NCI-H1105 treated with DMSO at 0.1 percent for 48 hours (cell line): Measurements from ENCODE around the gene APOLD1.
"Not testable (repeated sequence)": the region's sequence is repeated elsewhere in the genome, so short reads cannot be mapped to it uniquely, and the experiment has no call there.

ENCODE experiments used
- DNase-seq: peaks from one replicate; lab custom pipeline; 2025; lab: John Stamatoyannopoulos, UW

Gene APOLD1

DNA sequence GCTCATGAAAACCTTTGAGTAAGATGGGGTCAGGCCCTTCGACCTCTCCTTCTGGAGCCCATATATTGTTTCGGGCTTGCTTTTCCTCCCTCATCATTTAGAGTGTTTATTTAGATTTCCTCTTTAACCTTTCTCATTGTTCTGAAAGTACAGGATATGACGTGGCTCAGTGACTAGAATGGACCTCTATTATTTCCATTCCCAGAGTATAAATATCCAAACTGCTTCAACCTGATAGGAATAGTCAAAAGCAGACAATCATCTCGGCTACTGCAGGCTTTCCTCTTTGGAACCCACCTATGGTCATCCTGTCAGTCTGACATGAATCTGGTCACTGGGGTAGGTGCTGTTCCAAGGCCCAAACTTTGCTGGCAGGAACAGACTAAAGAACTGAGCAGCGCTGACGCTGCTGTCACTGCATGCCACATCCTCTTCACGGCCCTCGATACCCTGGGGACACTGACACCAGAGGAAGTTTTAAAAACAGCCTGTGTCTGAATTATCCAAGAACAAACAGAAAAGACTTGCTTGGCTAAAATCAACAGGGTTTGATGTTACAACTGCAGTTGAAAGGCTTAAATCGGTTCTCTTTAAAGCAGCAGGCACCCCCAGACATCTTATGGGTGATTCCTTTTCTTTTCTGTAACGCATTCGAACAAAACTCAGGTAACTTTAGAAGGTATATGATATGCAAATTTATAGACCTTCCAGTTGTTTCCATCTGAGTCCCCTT, 22.7 kb downstream of the APOLD1 start:
- DNase-seq: no peak

DNA sequence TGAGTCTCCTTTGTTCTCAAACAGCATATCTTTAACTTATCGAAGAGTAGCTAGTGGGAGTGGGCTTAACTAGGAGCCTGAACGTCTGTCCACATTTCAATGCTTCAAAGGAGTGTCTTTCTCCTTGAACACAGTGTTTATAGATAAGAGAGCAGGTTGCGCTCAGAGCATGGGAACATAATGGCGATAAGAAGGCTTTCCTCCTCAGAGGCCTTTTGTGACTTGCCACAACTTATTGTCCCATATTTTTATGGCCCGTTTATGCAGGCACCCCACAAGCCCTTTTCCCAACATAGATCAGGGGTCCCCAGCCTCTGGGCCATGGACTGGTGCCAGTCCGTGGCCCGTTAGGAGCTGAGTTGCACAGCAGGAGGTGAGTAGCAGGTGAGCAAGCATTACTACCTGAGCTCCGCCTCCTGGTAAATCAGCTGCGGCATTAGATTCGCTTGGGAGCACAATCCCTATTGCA, 25.1 kb downstream of the APOLD1 start:
- DNase-seq: no peak

DNA sequence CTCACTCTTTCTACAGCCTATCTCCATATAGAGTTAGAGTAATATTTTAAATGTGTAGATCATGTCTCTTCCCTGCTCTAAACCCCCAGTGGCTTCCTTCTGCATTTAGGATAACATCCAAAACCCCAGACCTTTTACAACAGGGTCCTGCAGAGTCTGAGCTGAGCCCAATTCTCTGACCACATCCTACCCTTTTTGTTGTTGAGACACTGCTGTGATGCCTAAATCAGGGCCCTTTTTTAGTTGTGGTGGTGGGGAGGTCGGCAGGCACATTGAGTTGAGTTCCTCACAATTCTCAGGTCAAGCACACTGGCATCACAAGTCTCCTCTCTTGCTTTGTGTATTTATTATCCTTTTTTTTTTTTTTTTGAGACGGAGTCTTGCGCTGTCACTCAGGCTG, 25.9 kb downstream of the APOLD1 start:
- DNase-seq: no peak

DNA sequence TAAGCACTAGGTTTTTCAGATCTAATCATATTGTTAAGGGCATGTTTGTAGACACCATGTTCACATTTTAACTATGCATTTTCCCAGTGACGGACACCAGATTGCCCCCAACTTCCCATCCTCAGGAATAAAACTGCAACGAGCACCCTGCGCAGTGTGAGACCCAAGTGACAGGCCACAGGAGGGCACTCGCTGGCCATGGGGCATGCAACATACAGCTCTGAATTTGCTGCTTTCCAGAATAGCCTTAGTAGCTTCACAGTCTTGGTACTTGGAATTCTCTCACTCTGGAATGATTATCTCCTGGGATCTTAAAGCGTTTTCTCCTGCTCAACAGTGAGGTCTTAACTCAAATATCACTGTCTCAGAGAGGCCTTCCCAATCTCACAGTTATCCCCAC, 26.7 kb downstream of the APOLD1 start:
- no peak for DNase-seq

DNA sequence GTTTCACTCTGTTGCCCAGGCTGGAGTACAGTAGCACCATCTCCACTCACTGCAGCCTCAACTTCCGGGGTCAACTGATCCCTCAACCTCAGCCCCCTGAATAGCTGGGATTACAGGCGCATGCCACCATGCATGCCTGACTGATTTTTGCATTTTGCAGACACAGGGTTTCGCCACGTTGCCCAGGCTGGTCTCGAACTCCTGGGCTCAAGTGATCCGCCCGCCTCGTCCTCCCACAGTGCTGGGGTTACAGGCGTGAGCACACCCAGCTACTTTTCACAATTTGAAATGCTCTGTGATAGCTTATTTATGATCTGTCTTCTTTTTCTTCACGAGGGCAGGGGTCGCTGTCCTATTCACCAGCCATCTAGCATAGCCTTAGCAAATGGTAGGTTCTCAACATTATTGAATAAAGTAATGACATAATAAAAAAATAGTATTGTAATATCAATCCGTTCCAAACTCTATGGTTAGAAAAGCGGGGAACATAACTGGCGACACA, 27.2 kb downstream of the APOLD1 start:
- DNase-seq: no peak

DNA sequence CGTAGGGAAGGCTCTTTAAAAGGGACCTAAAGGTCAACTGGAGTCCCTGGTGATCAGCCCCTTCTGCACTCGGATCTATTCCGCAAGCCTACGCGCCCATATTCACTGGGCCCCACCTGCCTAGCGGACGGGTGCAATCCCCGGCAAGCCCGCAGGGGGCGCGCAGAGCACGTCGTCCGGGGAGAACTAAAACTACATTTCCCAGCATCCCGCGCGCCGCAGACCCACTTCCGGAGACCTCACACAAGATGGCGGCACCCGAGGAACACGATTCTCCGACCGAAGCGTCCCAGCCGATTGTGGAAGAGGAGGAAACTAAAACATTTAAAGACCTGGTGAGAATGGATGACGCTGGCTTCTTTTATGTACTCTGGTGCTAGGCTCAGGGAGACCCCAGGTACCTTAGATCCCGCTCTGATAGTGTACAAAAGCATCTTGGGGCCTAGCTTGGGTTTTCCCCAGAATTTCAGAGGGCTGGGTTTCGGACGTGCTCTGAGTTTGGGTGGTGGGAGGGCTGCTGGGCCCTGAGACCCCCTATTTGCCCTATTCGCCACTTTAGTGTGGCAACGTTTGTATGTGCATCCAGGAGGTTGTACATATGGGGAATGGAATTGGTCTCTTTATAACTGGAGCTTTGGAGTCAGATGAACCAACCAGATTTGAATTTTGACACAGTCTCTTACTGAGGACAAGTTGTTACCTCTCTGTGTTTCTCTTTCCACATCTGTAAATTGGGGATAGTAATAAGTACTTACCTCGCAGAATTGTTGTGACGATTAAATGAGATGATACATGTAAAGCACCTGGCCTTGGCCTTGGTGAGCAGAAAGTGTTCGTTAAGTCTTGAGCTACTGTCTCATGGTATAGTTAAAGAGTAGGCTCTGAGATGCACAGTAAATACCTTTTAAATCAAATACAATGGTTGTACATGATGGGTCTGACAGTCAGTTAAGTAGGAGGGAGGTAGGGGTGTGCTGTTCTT, 28.0 kb downstream of the APOLD1 start, which contains the start of gene DDX47:
Gene DDX47 (plus strand): TSS at position 227 of the 982 bp plus-strand sequence. CDS start 22 bp downstream, at position 249.
- peak; percentile 91 for DNase-seq

DNA sequence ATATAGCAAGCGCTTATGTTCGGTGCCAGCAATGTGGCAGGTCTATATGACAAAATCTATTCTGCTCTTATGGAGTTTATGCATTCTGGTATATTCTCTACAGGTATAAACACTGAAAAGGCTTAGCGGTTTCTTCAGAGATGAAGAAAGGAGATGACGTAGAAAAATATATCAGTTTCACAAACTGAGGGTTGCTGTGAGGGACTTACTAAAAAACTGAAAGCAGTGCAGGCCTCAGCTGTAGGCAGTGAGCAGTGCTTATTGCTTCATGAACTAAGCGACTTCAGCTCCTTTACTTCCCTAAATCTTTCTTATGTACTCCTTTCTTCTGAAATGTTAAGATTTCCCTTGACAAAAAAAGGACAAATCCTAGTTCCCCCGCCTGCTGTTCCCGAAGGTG, 32.2 kb downstream of the APOLD1 start:
- no peak for DNase-seq

DNA sequence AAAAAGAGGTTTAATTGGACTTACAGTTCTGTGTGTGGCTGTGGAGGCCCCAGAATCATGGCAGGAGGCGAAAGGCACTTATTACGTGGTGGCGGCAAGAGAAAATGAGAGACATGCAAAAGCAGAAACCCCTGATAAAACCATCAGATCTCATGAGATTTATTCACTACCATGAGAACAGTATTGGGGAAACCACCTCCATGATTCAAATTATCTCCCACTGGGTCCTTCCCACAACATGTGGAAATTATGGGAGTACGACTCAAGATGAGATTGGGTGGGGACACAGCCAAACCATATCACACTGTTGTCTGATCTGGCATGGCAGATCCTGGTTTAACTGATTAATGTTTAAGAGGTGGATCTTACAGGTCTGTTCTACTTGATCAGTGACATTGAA, 33.2 kb downstream of the APOLD1 start:
- DNase-seq: no peak

DNA sequence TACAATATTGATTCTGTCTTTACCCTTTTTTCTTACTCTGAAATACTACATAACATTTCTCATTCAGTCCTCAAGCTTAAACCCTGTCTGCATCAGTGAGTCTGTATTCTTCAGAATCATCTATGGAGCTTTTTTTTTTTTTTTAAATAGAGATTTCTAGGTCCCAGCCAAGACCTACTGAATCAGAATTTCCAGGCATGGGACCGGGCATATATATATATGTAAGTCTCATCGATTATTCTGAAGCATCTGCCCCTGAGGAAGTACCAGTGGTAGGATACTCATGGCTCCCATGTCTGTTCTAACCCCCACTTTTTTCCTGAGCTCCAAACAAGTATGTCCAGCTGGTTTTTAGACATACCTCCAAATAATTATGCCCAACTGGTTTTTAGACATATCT, 33.8 kb downstream of the APOLD1 start:
- no peak for DNase-seq

DNA sequence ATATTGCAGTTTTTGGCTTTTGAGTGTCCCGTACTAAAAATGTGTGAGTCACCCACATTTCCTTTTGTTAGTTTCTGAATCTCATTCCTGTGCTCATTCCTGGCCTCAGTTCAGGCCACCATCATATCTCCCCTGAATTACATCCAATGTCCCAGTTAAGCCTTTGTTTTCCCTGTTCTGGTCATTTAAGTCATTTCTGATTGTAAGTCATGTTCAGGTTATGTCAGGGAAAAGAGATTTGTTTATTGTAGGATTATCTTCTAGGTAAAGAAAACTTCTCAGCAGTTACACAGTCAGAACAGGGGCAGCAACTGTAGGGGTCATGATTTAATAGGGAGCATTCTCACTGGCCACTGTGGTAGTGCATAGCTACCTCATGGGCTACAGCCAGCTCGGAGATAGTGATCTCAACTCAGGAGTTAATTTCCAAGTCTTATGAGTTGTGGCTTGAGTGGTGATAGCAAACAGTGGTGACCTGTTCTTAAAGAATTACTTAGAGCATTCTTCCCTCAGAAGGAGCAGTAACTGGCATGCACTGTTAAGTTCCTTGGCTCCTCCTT, 34.4 kb downstream of the APOLD1 start:
- no peak for DNase-seq

DNA sequence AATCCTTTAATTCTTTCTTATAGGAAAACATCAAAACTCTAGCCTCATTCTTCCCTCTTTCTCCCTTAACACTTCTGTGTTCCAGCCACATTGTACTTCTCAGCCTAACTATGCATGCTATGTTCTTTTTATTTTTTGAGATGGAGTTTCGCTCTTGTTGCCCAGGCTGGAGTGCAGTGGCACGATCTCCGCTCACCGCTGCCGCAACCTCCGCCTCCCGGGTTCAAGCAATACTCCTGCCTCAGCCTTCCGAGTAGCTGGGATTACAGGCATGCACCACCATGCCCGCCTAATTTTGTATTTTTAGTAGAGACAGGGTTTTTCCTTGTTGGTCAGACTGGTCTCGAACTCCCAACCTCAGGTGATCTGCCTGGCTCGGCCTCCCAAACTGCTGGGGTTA, 34.9 kb downstream of the APOLD1 start:
- not testable (repeated sequence) for DNase-seq

DNA sequence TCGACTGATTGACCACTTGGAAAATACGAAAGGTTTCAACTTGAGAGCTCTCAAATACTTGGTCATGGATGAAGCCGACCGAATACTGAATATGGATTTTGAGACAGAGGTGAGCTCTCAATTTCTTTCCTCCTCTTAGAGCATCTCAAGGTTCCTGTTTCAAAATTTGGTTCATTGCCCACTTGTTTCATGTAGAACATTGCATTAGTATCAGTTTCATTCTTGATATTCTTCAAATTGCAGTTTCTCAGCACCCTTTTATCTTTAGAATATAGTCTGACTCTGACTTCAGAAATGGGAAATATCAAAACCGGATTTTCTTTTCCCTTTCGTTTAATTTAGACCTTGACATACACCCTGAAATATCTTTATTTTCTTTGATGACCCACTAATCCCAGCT, 36.5 kb downstream of the APOLD1 start:
- no peak for DNase-seq

DNA sequence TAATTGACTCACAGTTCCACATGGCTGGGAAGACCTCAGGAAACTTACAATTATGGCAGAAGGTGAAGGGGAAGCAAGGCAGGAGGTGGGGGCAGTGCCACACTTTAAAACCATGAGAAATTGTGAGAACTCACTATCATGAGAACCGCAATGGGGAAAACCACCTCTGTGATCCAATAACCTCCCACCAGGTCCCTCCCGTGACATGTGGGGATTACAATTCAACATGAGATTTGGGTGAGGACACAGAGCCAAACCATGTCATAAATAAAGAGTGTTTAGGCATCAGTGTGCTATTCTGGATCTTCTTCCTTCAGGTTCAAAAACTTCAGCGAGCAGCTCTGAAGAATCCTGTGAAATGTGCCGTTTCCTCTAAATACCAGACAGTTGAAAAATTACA, 37.4 kb downstream of the APOLD1 start:
- DNase-seq: no peak

DNA sequence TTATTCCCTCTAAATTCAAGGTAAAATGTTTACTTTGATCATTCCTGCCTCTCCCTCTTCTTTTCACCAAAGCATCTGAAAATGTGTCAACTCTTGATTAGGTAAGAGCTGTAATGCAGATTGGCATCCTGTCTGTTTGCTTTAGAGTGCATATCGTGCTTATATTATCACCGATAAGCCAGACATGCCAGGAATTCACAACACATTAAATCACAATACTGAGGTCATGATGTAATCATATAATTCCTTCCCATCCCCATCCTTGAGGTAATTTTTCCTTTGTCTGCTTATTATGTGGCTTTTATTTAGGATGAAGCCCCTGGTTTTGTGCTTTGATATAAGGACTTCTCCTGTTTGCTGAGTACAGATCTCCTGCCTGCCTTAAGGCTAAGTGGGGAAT, 37.8 kb downstream of the APOLD1 start:
- no peak for DNase-seq

DNA sequence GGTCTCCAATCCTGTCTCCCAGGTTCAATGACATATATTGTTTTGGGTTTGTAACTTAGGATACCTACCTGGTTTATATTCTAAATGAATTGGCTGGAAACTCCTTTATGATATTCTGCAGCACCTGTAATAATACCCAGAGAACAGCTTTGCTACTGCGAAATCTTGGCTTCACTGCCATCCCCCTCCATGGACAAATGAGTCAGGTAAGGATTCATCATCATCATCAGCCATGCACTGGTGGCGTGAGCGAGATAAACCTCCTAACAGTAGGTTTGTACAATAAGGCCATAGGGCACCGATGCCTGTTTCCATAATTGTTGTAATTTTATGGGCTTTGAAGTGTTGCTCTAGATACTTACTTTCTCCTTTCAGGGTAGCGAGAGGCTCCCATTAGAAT, 38.4 kb downstream of the APOLD1 start:
- DNase-seq: no peak

DNA sequence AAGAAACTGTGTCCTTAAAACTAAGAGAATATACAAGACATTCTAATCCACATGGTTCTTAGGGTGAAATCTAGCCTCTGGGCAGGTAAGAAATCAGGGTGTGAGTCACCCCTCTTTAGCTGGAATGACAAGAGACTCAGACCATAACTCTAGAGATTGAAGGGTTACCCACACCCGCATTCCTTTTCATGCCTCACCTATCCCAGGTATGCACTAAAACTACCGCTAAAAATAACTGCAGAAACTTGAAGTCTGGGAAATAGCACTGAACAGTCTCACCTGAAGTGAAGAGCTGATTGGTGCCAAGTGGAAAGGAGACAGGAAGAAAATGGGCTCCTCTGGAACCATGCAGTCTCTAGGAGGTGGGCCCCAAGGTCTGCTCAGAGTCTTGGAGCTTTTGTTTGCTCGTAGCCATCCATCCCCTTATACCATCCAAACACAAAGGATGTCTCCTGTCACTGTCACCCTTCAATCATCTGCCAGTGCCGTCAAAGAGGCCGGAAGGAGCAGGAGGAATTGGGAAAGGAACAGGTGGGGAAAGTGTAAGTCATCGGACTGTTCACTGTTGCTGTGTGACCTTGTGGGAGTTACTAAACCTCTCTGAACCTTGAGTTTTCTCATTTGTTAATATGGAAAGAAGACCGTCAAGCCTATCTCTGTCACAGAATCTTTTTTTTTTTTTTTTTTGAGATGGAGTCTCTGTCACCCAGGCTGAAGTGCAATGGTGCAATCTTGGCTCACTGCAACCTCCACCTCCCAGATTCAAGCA, 50.1 kb downstream of the APOLD1 start:
- no peak for DNase-seq

DNA sequence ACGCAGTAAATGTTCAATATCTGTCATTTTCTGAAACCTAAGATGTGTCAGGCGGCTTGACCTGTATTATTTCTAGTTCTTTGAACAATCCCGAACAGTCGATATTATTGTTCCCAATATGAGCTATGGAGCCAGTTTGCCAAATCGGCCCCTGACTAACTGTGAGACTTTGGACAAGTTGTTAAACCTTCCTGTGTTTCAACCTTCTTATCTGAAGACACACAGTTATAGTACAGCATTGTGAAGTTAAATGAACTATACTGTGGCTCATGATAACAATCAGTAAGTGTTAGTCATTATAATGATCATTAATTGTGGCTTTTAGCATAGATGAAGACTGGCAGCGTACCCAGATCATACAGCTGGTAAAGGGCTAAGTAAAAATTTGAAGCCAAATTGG, 51.1 kb downstream of the APOLD1 start:
- no peak for DNase-seq

DNA sequence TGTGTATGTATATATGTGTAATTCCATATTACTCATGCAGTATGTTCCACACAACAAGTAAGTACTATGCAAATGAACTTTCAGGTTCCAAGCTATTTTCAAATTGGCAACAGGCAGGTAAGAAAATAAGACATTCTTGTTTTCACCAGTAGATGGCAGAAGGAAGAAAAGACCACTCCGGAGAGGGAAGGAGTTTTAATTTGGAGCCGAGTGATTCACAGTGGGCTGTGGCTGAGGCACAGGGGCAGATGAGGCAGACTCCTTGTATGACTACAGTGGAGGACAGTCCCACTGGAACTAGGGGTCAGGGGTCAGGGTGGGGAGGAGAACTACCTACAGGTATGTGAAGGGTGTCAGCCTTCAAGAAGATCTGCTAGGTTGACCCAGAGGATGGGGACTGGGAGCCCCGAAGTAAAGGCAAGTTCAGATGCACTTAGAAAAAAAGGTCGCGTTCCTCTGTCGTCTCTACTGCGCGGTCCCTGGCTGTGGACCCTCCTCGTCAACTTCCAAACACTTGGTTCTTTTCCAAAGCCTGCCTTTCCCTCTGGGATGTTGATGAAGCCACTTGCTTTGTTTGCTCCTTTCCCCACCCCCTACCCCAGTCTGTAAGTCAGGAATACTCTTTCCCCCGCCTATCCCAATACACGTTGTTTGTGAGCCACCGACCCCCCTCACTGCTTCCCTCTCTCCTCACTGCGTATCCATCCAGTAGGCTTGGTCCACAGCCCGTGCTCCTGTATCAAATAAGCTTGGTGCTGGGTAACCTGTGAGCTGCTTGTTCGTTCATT, 51.8 kb downstream of the APOLD1 start:
- DNase-seq: peak; percentile 62

DNA sequence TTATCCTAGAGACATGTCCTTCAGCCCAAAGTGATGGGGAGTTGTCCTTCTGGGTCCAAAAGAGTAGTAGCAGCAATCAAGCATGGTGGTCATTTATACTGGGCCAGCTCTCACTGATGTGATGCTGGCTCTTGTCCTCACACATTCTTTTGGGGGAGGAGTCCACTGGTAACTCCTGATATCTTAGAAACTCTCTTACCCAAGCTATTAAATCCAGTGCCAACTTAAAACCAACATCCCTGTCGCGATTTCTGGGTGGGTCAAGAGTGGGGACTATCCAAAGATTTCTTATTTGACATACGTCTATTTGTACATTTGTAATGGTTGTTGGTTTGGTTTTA, 52.3 kb downstream of the APOLD1 start:
- no peak for DNase-seq

DNA sequence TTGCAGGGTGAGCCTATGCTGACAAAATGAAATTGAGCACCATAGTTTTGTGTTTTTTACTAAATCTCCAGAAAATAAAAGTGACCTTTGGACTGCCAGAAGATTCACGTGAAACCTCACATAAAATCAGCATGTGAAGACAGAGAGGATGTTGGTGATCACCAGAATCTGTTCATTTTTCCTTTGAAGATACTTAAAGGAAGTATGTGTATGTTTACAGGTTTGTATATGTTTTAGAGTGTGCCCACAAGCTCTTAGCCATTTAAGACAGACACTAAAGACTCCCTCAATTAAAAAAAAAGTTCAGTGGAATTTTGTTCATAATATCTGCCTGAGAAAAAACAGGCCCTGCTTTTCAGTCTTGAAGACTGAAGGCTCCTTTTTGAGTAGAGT, 53.5 kb downstream of the APOLD1 start:
- no peak for DNase-seq

DNA sequence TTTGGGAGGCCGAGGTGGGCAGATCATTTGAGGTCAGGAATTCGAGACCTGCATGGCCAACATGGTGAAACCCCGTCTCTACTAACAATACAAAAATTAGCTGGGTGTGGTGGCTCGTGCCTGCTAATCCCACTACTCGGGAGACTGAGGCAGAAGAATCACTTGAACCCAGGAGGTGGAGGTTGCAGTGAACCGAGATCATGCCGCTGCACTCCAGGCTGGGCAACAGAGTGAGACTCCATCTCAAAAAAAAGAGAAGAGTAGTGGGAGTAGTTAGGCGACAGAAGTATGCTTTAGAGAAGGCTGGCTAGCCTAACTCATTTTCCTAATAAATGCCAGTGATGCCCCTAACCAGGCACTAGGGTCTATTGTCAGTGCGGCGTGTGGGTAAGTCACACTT, 54.0 kb downstream of the APOLD1 start:
- DNase-seq: not testable (repeated sequence)
